Upper lobe of right lung (tissue), 1 donor: ENCODE measurements around the gene MICU1. TPM values are rescaled to one million over a fixed set of nuclear protein-coding genes. Genes with fewer than 3 reads are reported as not detected.

Source experiments
- ATAC-seq: fragments of 200-7000 bp; cut with Tn5 transposase; one replicate; pipeline ENCODE4 v1.9.1; 2020; ENCODE audit warnings: mild to moderate bottlenecking, moderate library complexity
- DNase-seq: peaks from one replicate; pipeline ENCODE4 v3.0.0-alpha.2; 2020
- H3K27ac ChIP-seq: fragments of 200-600 bp; one replicate; pipeline ENCODE4 v1.8.0; 2022
- H3K27me3 ChIP-seq: fragments of 200-600 bp; one replicate; pipeline ENCODE4 v1.8.0; 2022; ENCODE audit warnings: mild to moderate bottlenecking
- H3K36me3 ChIP-seq: fragments of 200-600 bp; one replicate; pipeline ENCODE4 v1.8.0; 2022
- H3K4me1 ChIP-seq: fragments of 200-600 bp; one replicate; pipeline ENCODE4 v1.8.0; 2022
- H3K4me3 ChIP-seq: fragments of 200-600 bp; one replicate; pipeline ENCODE4 v1.8.0; 2022; ENCODE audit warnings: mild to moderate bottlenecking
- H3K9me3 ChIP-seq: fragments of 200-600 bp; one replicate; pipeline ENCODE4 v1.8.0; 2022
- CTCF ChIP-seq: fragments of 200-600 bp; IDR thresholded peaks from one replicate; pipeline ENCODE4 v1.8.0; 2022; ENCODE audit warnings: antibody characterized with exemption
- intact Hi-C: fragments of 100-400 bp; cut with DNase I; formaldehyde crosslinking; loops from one replicate; pipeline ENCODE4 v1.11.0; 2022
- total RNA-seq: library from RNA; stranded (reverse); fragmentation: NEBNext Ultra II Directional; extraction: Animal tissue kit (Norgen Biotek cat#: 25700); gene quantifications from one replicate; pipeline ENCODE4 v1.2.1, GENCODE V29; 2021
- donor health status: DM: no; HTN: yes; CAD: no; lungs with severe emphysema.

MICU1 gene
- total RNA-seq, 1 donor from 2014 or later: 52.2 TPM

DNA sequence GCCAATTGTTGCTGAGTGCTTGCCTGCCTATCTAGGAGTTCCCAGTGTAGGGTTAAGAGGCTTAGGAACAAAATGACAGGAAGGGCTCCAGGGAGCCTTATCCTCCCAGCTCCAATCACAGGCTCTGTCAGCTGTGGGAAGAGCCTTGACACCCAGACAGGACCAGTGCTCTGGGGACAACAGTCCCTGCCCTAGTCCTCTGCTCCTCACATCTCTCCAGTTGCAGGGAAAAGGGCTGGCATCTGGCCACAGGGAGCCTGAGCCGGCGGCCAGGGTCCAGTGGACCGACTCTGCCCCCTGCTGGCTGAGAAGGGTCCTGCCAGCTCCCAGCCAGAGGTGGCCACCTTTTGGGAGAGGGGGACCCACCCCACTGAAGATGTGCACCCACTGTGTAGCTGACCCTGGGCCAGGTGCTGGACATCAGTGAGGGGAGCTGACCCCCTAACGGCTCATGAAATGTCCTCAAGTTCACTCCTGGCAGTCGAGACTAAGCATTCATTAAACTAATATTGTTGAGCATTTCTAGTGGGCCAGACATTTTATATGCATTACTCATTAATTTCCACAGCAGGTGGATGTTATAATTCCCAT, 288.7 kb downstream of the MICU1 start:
- peak overlapping the region; percentile 94 for H3K27ac ChIP-seq
- peak; percentile 97 for TF ChIP-seq CTCF
- no peaks in the 10 kb centered on the region for H3K9me3 ChIP-seq
- ATAC-seq (peak; percentile 65), DNase-seq (peak; percentile 88)
- H3K4me1 ChIP-seq: peaks cover 62% of the 10 kb centered on the region
- no peaks in the 10 kb centered on the region for H3K27me3 ChIP-seq
- H3K36me3 ChIP-seq: peaks cover 85% of the 10 kb centered on the region
- H3K4me3 ChIP-seq: no peak overlapping the region
- intact Hi-C loops: no loop called here

DNA sequence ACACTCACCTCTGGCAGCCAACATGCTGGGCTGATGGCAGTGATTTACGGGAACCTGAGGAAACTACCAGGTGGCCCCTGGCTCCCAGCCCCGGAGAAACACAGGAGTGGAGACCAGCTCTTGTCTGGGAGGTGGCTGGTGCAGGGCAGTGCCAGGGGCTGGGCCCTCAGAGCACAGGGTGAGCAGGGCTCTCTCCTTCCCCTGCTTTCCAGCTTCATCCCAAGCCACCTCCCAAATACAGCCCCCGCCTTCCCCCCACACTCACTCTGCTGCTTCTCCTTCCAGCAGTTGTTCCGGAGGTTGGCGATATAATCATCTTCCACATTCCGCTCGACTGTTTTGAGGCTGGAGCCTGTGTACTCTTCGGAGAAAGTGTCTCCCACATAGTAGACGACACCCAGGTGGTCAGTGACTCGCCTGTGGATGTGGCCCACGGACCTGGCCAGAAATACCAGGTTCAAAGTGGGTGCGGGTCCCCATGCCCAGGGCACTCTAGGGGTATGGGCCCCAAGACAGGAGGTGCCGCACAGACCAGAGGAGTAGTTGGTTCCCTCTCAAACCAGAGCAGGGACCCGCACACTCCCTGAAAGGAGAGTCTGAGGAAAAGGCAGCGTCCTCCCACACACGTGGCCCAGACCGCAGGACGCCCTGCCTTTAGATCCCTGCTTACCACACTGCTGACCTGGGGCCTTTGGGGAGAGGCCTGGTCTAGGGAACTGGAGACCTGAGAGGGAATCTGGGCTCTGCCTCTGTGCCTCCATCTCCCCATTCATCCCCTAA, 289.4 kb downstream of the MICU1 start:
- no peak for TF ChIP-seq CTCF
- Histone ChIP-seq H3K4me1 (peaks cover 69% of the 10 kb centered on the region), H3K27me3 (no peaks in the 10 kb centered on the region), H3K9me3 (no peaks in the 10 kb centered on the region), H3K4me3 (no peak overlapping the region), H3K27ac (peak overlapping the region; percentile 94), H3K36me3 (peaks cover 78% of the 10 kb centered on the region)
- ATAC-seq (no peak), DNase-seq (no peak)
- intact Hi-C loops: no loop called here

- H3K9me3 ChIP-seq: no peaks in the 10 kb centered on the region
- H3K27ac ChIP-seq: peak overlapping the region; percentile 94
- H3K36me3 ChIP-seq: peaks cover 69% of the 10 kb centered on the region
These were observed 290.3 kb downstream of the MICU1 start for GRCh38 chr10:72335394-72336258.

DNA sequence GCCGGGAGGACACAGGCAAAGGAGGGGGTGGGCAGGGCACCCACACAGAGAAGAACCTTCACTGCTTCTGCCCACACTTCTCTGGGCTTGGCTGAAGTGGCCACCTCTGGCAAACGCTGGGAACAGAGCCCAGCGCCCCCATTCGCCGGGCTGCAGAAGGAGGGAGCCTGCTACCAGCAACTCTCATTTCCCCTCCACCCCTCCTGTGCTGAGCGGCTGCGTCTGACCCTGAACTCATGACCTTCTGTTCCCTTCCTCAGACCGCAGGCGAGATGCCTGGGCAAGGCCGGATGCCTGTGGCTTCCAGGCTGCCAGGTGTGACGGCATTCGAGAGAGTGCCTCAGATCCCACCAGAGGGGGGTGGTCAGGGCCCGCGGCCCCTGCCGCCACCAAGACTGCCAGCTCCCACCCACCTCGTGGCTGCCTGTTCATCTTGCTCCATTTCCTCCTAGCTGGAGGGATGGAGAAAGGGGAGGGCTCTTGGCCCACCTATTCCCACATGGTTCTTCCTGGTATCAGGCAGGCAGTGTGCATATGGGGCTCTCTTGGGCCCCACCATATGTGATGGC, 291.0 kb downstream of the MICU1 start:
- Histone ChIP-seq H3K27ac (peak overlapping the region; percentile 94), H3K4me3 (no peak overlapping the region), H3K4me1 (peaks cover 65% of the 10 kb centered on the region), H3K27me3 (no peaks in the 10 kb centered on the region), H3K36me3 (peaks cover 62% of the 10 kb centered on the region), H3K9me3 (no peaks in the 10 kb centered on the region)
- DNase-seq (peak; percentile 89), ATAC-seq (peak; percentile 62)
- intact Hi-C loops: no loop called here
- peak; percentile 39 for TF ChIP-seq CTCF

More at GRCh38 chr10:72335394-72336258, 290.3 kb downstream of the MICU1 start:
- peak; percentile 75 for DNase-seq
- Histone ChIP-seq H3K27me3 (no peaks in the 10 kb centered on the region), H3K4me3 (no peak overlapping the region), H3K4me1 (peaks cover 69% of the 10 kb centered on the region)
- ATAC-seq: peak; percentile 4
- TF ChIP-seq CTCF: no peak
- intact Hi-C loops: no loop called here

DNA sequence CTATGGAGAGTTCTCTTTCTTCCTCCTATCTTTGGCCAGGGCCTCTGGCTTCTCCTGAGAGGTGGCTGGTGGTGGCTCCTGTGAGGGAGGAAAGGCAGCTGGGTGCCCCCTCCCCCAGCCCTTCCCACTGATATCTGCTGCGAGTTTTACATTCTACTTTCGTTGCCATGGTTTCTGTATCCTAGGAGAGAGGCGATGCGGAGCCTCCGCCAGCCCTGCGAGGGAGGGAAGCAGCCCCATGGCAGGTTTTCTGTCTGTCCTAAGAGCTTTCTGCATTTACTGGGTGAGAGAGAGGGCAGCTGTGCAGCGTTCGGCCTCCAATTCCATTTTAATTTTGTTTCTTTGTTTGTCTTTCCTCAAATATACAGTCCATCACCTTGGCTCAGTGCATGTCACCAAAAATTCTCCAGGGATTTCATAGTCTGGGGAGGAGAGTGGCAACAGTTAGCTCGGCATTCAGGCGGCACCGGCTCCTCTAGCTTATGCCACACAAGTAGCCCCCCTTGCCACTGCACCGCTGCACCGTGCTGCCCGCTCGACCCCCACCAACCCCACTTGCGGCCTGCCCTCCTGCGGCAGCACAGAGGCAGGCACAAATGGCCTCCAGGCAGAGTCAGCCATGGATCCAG, 291.6 kb downstream of the MICU1 start:
- intact Hi-C loops: no loop called here
- Histone ChIP-seq H3K27ac (peak overlapping the region; percentile 94), H3K36me3 (peaks cover 56% of the 10 kb centered on the region), H3K9me3 (no peaks in the 10 kb centered on the region), H3K27me3 (no peaks in the 10 kb centered on the region), H3K4me3 (no peak overlapping the region), H3K4me1 (peaks cover 71% of the 10 kb centered on the region)
- DNase-seq: no peak
- TF ChIP-seq CTCF: no peak
- ATAC-seq: no peak
